ENCODE measurements around the gene MAP3K19.
"Not testable (repeated sequence)": the region's sequence is repeated elsewhere in the genome, so short reads cannot be mapped to it uniquely, and the experiment has no call there.

The MAP3K19 gene, protein sequence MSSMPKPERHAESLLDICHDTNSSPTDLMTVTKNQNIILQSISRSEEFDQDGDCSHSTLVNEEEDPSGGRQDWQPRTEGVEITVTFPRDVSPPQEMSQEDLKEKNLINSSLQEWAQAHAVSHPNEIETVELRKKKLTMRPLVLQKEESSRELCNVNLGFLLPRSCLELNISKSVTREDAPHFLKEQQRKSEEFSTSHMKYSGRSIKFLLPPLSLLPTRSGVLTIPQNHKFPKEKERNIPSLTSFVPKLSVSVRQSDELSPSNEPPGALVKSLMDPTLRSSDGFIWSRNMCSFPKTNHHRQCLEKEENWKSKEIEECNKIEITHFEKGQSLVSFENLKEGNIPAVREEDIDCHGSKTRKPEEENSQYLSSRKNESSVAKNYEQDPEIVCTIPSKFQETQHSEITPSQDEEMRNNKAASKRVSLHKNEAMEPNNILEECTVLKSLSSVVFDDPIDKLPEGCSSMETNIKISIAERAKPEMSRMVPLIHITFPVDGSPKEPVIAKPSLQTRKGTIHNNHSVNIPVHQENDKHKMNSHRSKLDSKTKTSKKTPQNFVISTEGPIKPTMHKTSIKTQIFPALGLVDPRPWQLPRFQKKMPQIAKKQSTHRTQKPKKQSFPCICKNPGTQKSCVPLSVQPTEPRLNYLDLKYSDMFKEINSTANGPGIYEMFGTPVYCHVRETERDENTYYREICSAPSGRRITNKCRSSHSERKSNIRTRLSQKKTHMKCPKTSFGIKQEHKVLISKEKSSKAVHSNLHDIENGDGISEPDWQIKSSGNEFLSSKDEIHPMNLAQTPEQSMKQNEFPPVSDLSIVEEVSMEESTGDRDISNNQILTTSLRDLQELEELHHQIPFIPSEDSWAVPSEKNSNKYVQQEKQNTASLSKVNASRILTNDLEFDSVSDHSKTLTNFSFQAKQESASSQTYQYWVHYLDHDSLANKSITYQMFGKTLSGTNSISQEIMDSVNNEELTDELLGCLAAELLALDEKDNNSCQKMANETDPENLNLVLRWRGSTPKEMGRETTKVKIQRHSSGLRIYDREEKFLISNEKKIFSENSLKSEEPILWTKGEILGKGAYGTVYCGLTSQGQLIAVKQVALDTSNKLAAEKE (N-terminal part only)

GRCh38 chr2:135047300-135047699 lies at the start of gene MAP3K19:
TSS of gene MAP3K19 (minus strand) at chr2:135047447. CDS start at chr2:135024647, 22,800 bp downstream.
- Histone ChIP-seq H3K36me3 (no peaks in the 10 kb centered on the region), H3K9ac (no peak within 1 kb of the TSS), H3K27me3 (no peaks in the 10 kb centered on the region), H3K4me1 (peaks cover 0 to 9% (median 6%) of the 10 kb centered on the region in 10 experiments; a peak in 6 of 20 replicates), H3K9me3 (replicated peaks in 1 of 11) (peaks cover 0 to 11% (median 5%) of the 10 kb centered on the region in 11 experiments; a peak in 5 of 22 replicates), H4K20me1 (no peaks in the 10 kb centered on the region), H3K27ac (no peak within 1 kb of the TSS), H3K4me2 (no peak within 1 kb of the TSS), H3K4me3 (no peak within 1 kb of the TSS)
- TF ChIP-seq Cebpa-rat (IDR thresholded peaks at IDR 0.05), result no peak

GRCh38 chr2:135096665-135097446 lies 49.6 kb upstream of the MAP3K19 start:
- H3K27ac ChIP-seq, result no peak overlapping the region
- no peak overlapping the region for H3K9ac ChIP-seq
- no peak for TF ChIP-seq Cebpa-rat (IDR thresholded peaks at IDR 0.05)
- H3K27me3 ChIP-seq, result no peaks in the 10 kb centered on the region
- H3K4me3 ChIP-seq, result no peak overlapping the region
- H3K4me2 ChIP-seq, result no peak overlapping the region
- H3K9me3 ChIP-seq (replicated peaks in 1 of 11), result peaks cover 2 to 13% (median 5%) of the 10 kb centered on the region in 11 experiments; a peak in 20 of 22 replicates
- H3K36me3 ChIP-seq, result peaks cover 61 to 98% (median 81%) of the 10 kb centered on the region in 11 experiments
- peaks cover 0 to 12% (median 0%) of the 10 kb centered on the region in 11 experiments; a peak in 5 of 22 replicates for H4K20me1 ChIP-seq
- no peaks in the 10 kb centered on the region for H3K4me1 ChIP-seq

- peaks cover 0 to 15% (median 0%) of the 10 kb centered on the region in 11 experiments; a peak in 6 of 22 replicates for H4K20me1 ChIP-seq
- no peaks in the 10 kb centered on the region for H3K4me1 ChIP-seq
- H3K9me3 ChIP-seq (replicated peaks in 1 of 11), result peaks cover 0 to 8% (median under 1%) of the 10 kb centered on the region in 11 experiments; a peak in 4 of 22 replicates
- H3K9ac ChIP-seq, result no peak overlapping the region
- no peak for TF ChIP-seq Cebpa-rat (IDR thresholded peaks at IDR 0.05)
- H3K27me3 ChIP-seq, result no peaks in the 10 kb centered on the region
- H3K4me2 ChIP-seq, result no peak overlapping the region
- H3K27ac ChIP-seq, result no peak overlapping the region
- peaks cover 56 to 98% (median 87%) of the 10 kb centered on the region in 11 experiments for H3K36me3 ChIP-seq
- H3K4me3 ChIP-seq, result no peak overlapping the region
Measured at GRCh38 chr2:135095591-135095990, 48.3 kb upstream of the MAP3K19 start.

- TF ChIP-seq Cebpa-rat (IDR thresholded peaks at IDR 0.05), result no peak
- H3K36me3 ChIP-seq, result peaks cover 49 to 96% (median 80%) of the 10 kb centered on the region in 11 experiments
Measured at GRCh38 chr2:135094508-135094907, 47.3 kb upstream of the MAP3K19 start.

GRCh38 chr2:135093670-135094330 lies 46.6 kb upstream of the MAP3K19 start:
- Histone ChIP-seq H3K36me3 (peaks cover 55 to 96% (median 81%) of the 10 kb centered on the region in 11 experiments), H3K27ac (no peak overlapping the region), H3K4me3 (no peak overlapping the region), H3K4me1 (no peaks in the 10 kb centered on the region), H3K27me3 (no peaks in the 10 kb centered on the region), H3K4me2 (no peak overlapping the region), H3K9ac (no peak overlapping the region), H4K20me1 (peaks cover 0 to 24% (median 0%) of the 10 kb centered on the region in 11 experiments; a peak in 5 of 22 replicates), H3K9me3 (replicated peaks in 1 of 11) (peaks cover 8 to 13% (median 10%) of the 10 kb centered on the region in 11 experiments)
- TF ChIP-seq Cebpa-rat (IDR thresholded peaks at IDR 0.05), result no peak

More at GRCh38 chr2:135094508-135094907, 47.3 kb upstream of the MAP3K19 start:
- Histone ChIP-seq H4K20me1 (peaks cover 0 to 20% (median 0%) of the 10 kb centered on the region in 11 experiments; a peak in 5 of 22 replicates), H3K4me1 (no peaks in the 10 kb centered on the region), H3K4me3 (no peak overlapping the region), H3K9me3 (replicated peaks in 1 of 11) (peaks cover 1 to 6% (median 3%) of the 10 kb centered on the region in 11 experiments; a peak in 18 of 22 replicates), H3K27me3 (no peaks in the 10 kb centered on the region), H3K4me2 (no peak overlapping the region), H3K9ac (no peak overlapping the region), H3K27ac (no peak overlapping the region)

DNA sequence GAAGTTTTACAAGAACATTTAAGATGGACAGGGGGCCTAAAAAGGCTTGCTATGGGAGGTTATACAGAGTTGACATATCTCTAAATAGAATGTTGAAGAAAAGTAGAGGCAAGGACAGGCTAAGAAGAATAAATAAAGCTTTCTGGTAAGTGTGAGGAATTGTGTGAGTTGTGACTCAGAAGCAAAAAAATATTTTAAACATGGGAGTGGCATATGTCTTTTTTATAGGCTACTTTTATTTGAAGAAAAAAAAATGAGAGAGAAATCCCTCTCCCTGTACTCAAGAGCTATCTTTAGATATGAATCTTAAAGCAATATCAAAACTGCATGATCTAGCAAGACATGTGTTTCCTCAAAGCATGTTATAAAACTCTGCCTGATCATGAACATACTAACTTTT lies 45.9 kb upstream of the MAP3K19 start:
- peaks cover 0 to 23% (median 0%) of the 10 kb centered on the region in 11 experiments; a peak in 5 of 22 replicates for H4K20me1 ChIP-seq
- H3K9me3 ChIP-seq (replicated peaks in 1 of 11), result peaks cover 13 to 19% (median 16%) of the 10 kb centered on the region in 11 experiments
- H3K4me2 ChIP-seq, result no peak overlapping the region
- H3K9ac ChIP-seq, result no peak overlapping the region
- H3K27me3 ChIP-seq, result no peaks in the 10 kb centered on the region
- peaks cover 60 to 98% (median 86%) of the 10 kb centered on the region in 11 experiments for H3K36me3 ChIP-seq
- no peak overlapping the region for H3K27ac ChIP-seq
- no peaks in the 10 kb centered on the region for H3K4me1 ChIP-seq
- no peak overlapping the region for H3K4me3 ChIP-seq
- TF ChIP-seq Cebpa-rat (IDR thresholded peaks at IDR 0.05), result no peak

DNA sequence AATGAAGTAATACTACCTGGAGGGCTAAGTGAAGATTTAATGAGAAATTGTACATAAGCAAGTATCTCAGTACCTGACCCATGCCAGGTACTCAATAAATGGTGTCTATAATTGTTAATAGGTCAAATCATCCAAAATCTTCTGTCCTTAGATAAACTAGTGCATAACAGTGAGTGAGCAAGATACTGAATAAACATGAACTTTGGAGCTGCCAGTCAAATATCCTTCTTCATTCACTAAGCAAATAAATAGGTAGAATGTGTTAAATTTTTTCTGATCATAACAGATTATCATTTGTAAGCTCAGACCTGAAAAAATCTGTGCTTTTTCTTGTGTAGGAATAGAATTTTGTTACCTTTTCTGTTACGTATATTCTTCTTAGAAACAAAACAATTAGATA lies 44.4 kb upstream of the MAP3K19 start:
- Histone ChIP-seq H3K9ac (no peak overlapping the region), H3K4me2 (no peak overlapping the region), H3K36me3 (peaks cover 63 to 98% (median 81%) of the 10 kb centered on the region in 11 experiments), H3K27me3 (no peaks in the 10 kb centered on the region), H3K4me1 (no peaks in the 10 kb centered on the region; a peak in 1 of 20 replicates), H3K9me3 (replicated peaks in 1 of 11) (peaks cover 27 to 34% (median 29%) of the 10 kb centered on the region in 11 experiments), H3K27ac (no peak overlapping the region), H3K4me3 (no peak overlapping the region), H4K20me1 (peaks cover 0 to 26% (median 0%) of the 10 kb centered on the region in 11 experiments; a peak in 5 of 22 replicates)
- no peak for TF ChIP-seq Cebpa-rat (IDR thresholded peaks at IDR 0.05)

- H3K27me3 ChIP-seq, H3K9ac ChIP-seq, H3K27ac ChIP-seq, H3K4me3 ChIP-seq, H3K4me2 ChIP-seq: not testable (repeated sequence)
- peaks cover 0 to 39% (median 0%) of the 10 kb centered on the region in 11 experiments; a peak in 5 of 22 replicates for H4K20me1 ChIP-seq
- peaks cover 53 to 90% (median 68%) of the 10 kb centered on the region in 11 experiments for H3K36me3 ChIP-seq
- peaks cover 10 to 21% (median 15%) of the 10 kb centered on the region in 10 experiments for H3K4me1 ChIP-seq
- H3K9me3 ChIP-seq (replicated peaks in 1 of 11), result peaks cover 34 to 44% (median 38%) of the 10 kb centered on the region in 11 experiments
Measured at GRCh38 chr2:135089597-135089996, 42.4 kb upstream of the MAP3K19 start.

All from BLaER1 treated with 17β-estradiol and CSF1 and Interleukin-3, amounts not matched to agents 10 nM and 100 nM (cell line).